Suprapubic skin (tissue), 3 donors: ENCODE measurements around the gene LCE1C.

ENCODE experiments used
- POLR2A ChIP-seq, 2 donors: fragments of 450-650 bp; IDR thresholded peaks; one replicate each; pipeline ENCODE4 v1.6.1; 2017; ENCODE audit warnings: antibody characterized with exemption in 2 of 2, mild to moderate bottlenecking in 2 of 2, moderate library complexity in 2 of 2
- TF ChIP-seq, protein P1 (sequence below), 2 donors: fragments of 200-600 bp in 1 of 2; fragments of 450-650 bp in 1 of 2; sonication (generic) in 1 of 2; IDR thresholded peaks; one replicate each; pipeline ENCODE4 v1.5.1; 2016 to 2019; ENCODE audit warnings: antibody characterized with exemption in 2 of 2, mild to moderate bottlenecking in 1 of 2, moderate library complexity in 1 of 2

GRCh38 chr1:152811671-152812070 is 5.2 kb upstream of the LCE1C start, which contains the start of gene LCE1B:
- TF ChIP-seq POLR2A (IDR thresholded peaks at IDR 0.05) = no peak
- TF ChIP-seq, protein P1, sequence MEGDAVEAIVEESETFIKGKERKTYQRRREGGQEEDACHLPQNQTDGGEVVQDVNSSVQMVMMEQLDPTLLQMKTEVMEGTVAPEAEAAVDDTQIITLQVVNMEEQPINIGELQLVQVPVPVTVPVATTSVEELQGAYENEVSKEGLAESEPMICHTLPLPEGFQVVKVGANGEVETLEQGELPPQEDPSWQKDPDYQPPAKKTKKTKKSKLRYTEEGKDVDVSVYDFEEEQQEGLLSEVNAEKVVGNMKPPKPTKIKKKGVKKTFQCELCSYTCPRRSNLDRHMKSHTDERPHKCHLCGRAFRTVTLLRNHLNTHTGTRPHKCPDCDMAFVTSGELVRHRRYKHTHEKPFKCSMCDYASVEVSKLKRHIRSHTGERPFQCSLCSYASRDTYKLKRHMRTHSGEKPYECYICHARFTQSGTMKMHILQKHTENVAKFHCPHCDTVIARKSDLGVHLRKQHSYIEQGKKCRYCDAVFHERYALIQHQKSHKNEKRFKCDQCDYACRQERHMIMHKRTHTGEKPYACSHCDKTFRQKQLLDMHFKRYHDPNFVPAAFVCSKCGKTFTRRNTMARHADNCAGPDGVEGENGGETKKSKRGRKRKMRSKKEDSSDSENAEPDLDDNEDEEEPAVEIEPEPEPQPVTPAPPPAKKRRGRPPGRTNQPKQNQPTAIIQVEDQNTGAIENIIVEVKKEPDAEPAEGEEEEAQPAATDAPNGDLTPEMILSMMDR (IDR thresholded peaks at IDR 0.05) = no peak
